Measurements from ENCODE around the gene MRPL49.

MRPL49 gene

DNA sequence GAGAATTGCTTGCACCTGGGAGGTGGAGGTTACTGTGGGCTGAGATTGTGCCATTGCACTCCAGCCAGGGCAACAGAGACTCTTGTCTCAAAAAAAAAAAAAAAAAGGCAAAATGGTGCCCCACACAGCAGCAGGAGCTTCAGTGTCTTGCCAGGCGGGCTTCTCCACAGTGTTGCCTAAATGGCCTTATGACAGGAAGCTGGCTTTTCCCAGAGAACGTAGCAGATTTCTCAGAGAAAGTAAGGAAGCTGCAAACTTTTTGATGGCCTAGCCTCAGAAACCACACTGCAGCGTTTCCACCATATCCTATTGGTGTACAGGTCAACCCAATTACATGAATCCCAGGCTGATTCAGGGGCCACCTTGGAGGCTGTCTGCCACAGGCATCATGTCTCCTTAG lies 35.2 kb downstream of the MRPL49 start:
- no peaks in the 10 kb centered on the region for H4K20me1 ChIP-seq (ENCODE audit: insufficient read depth, low read length)
- no peak for DNase-seq
- H3K27ac ChIP-seq (ENCODE audit: low read length) = no peak overlapping the region
- H3K4me3 ChIP-seq (ENCODE audit: low read length) = no peak overlapping the region
- H3K4me2 ChIP-seq (ENCODE audit: low read depth, low read length) = no peak overlapping the region
- no peaks in the 10 kb centered on the region for H3K9me3 ChIP-seq (replicated peaks; ENCODE audit: insufficient read depth, low read length)
- TF ChIP-seq EZH2 (optimal IDR thresholded peaks at IDR 0.05; ENCODE audit: low read depth, low read length) (no peak), EZH2phosphoT487 (IDR thresholded peaks at IDR 0.05; ENCODE audit: low read length) (no peak)
- TF ChIP-seq, protein P1, sequence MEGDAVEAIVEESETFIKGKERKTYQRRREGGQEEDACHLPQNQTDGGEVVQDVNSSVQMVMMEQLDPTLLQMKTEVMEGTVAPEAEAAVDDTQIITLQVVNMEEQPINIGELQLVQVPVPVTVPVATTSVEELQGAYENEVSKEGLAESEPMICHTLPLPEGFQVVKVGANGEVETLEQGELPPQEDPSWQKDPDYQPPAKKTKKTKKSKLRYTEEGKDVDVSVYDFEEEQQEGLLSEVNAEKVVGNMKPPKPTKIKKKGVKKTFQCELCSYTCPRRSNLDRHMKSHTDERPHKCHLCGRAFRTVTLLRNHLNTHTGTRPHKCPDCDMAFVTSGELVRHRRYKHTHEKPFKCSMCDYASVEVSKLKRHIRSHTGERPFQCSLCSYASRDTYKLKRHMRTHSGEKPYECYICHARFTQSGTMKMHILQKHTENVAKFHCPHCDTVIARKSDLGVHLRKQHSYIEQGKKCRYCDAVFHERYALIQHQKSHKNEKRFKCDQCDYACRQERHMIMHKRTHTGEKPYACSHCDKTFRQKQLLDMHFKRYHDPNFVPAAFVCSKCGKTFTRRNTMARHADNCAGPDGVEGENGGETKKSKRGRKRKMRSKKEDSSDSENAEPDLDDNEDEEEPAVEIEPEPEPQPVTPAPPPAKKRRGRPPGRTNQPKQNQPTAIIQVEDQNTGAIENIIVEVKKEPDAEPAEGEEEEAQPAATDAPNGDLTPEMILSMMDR (IDR thresholded peaks at IDR 0.05; ENCODE audit: low read length) = no peak
- no peaks in the 10 kb centered on the region for H3K9me2 ChIP-seq (replicated peaks; ENCODE audit: insufficient read depth, low read length)
- no peaks in the 10 kb centered on the region for H3K36me3 ChIP-seq (replicated peaks; ENCODE audit: insufficient read depth, low read length)
- no peak overlapping the region for H3K9ac ChIP-seq (ENCODE audit: low read length)
- no peaks in the 10 kb centered on the region for H3K79me2 ChIP-seq (ENCODE audit: low read length)
- H3K4me1 ChIP-seq (ENCODE audit: low read length) = 0 out of 2 replicates have a peak, but pooled peaks cover 9% of the 10 kb centered on the region
- no peaks in the 10 kb centered on the region for H3K27me3 ChIP-seq (replicated peaks; ENCODE audit: insufficient read depth, low read length)
- H2AFZ ChIP-seq (ENCODE audit: low read length) = no peak overlapping the region
- no peaks in the 10 kb centered on the region for H3F3A ChIP-seq (ENCODE audit: insufficient read depth, low read length)

DNA sequence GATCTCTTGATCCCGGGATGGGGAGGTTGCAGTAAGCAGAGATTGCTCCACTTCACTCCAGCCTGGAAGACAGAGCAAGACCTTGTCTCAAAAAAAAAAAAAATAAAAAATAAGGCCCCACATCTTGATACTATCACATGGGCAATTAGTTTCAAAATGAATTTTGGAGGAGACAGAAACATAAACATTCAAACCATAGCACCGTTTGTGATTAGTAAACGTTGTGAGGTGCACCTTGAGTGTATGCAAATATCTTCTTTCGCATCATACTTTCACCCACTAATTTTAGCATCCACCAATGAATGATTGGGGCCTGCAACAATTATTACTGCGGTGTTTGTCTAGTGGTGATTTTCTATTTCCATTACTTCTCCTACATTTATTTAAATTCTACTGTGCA lies 36.9 kb downstream of the MRPL49 start:
- no peaks in the 10 kb centered on the region for H4K20me1 ChIP-seq (ENCODE audit: insufficient read depth, low read length)
- no peak overlapping the region for H3K27ac ChIP-seq (ENCODE audit: low read length)
- 0 out of 2 replicates have a peak, but pooled peaks cover 9% of the 10 kb centered on the region for H3K4me1 ChIP-seq (ENCODE audit: low read length)
- no peaks in the 10 kb centered on the region for H3K27me3 ChIP-seq (replicated peaks; ENCODE audit: insufficient read depth, low read length)
- no peak overlapping the region for H3K4me3 ChIP-seq (ENCODE audit: low read length)
- H3K79me2 ChIP-seq (ENCODE audit: low read length) = no peaks in the 10 kb centered on the region
- H3F3A ChIP-seq (ENCODE audit: insufficient read depth, low read length) = no peaks in the 10 kb centered on the region
- H3K9me2 ChIP-seq (replicated peaks; ENCODE audit: insufficient read depth, low read length) = no peaks in the 10 kb centered on the region
- no peak overlapping the region for H2AFZ ChIP-seq (ENCODE audit: low read length)
- 0 out of 2 replicates have a peak overlapping the region, but pooled peaks have one; percentile 1 for H3K4me2 ChIP-seq (ENCODE audit: low read depth, low read length)
- no peaks in the 10 kb centered on the region for H3K36me3 ChIP-seq (replicated peaks; ENCODE audit: insufficient read depth, low read length)
- H3K9ac ChIP-seq (ENCODE audit: low read length) = no peak overlapping the region
- no peak for DNase-seq
- TF ChIP-seq, protein P1 (IDR thresholded peaks at IDR 0.05; ENCODE audit: low read length) = no peak
- TF ChIP-seq EZH2phosphoT487 (IDR thresholded peaks at IDR 0.05; ENCODE audit: low read length) (no peak), EZH2 (optimal IDR thresholded peaks at IDR 0.05; ENCODE audit: low read depth, low read length) (no peak)
- no peaks in the 10 kb centered on the region for H3K9me3 ChIP-seq (replicated peaks; ENCODE audit: insufficient read depth, low read length)

DNA sequence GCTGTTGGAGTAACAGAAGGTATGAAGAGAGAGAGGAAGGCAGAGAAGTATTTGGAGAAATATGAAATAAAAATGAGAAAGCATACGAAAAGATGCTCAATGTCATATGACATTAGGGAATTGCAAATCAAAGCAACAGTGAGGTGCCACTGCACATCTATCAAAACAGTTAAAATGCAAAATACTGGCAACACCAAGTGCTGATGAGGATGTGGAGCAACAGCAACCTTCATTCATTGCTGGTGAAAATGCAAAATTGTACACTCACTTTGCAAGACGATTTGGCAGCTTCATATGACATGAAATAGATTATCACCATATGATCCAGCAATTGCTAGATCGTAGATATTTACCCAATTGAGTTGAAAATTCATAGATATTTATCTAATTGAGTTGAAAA lies 38.5 kb downstream of the MRPL49 start:
- Histone ChIP-seq H3K4me2 (ENCODE audit: low read depth, low read length) (no peak overlapping the region), H3K36me3 (replicated peaks; ENCODE audit: insufficient read depth, low read length) (no peaks in the 10 kb centered on the region), H2AFZ (ENCODE audit: low read length) (no peak overlapping the region), H3K9me3 (replicated peaks; ENCODE audit: insufficient read depth, low read length) (no peaks in the 10 kb centered on the region), H3K4me3 (ENCODE audit: low read length) (no peak overlapping the region), H3K9me2 (replicated peaks; ENCODE audit: insufficient read depth, low read length) (no peaks in the 10 kb centered on the region), H3K79me2 (ENCODE audit: low read length) (no peaks in the 10 kb centered on the region), H3K9ac (ENCODE audit: low read length) (no peak overlapping the region), H4K20me1 (ENCODE audit: insufficient read depth, low read length) (no peaks in the 10 kb centered on the region), H3F3A (ENCODE audit: insufficient read depth, low read length) (no peaks in the 10 kb centered on the region), H3K27ac (ENCODE audit: low read length) (no peak overlapping the region), H3K27me3 (replicated peaks; ENCODE audit: insufficient read depth, low read length) (no peaks in the 10 kb centered on the region), H3K4me1 (ENCODE audit: low read length) (0 out of 2 replicates have a peak, but pooled peaks cover 9% of the 10 kb centered on the region)
- TF ChIP-seq EZH2 (optimal IDR thresholded peaks at IDR 0.05; ENCODE audit: low read depth, low read length) (no peak), EZH2phosphoT487 (IDR thresholded peaks at IDR 0.05; ENCODE audit: low read length) (no peak)
- TF ChIP-seq, protein P1 (IDR thresholded peaks at IDR 0.05; ENCODE audit: low read length) = no peak
- DNase-seq = no peak

Data from MM.1S (cell line).